GM23248 (cell line): ENCODE measurements around the gene TBX3. TPM values are rescaled to one million over a fixed set of nuclear protein-coding genes. Genes with fewer than 3 reads are reported as not detected.
"Not testable (repeated sequence)": the region's sequence is repeated elsewhere in the genome, so short reads cannot be mapped to it uniquely, and the experiment has no call there.

Experiments
- DNase-seq: peaks from one replicate; pipeline ENCODE4 v3.0.0-alpha.2; 2015
- H2AFZ ChIP-seq: fragments of 200-600 bp; sonication (generic); 2 replicates; pipeline ENCODE4 v1.6.1; 2016; ENCODE audit warnings: antibody characterized with exemption
- H3F3A ChIP-seq: fragments of 200-600 bp; sonication (generic); 2 replicates; pipeline ENCODE4 v1.6.1; 2016; ENCODE audit warnings: mild to moderate bottlenecking, antibody characterized with exemption, mixed run types; ENCODE audit not compliant: insufficient read depth
- H3K27ac ChIP-seq: fragments of 200-600 bp; sonication (generic); 2 replicates; pipeline ENCODE4 v1.5.1; 2016; ENCODE audit warnings: mild to moderate bottlenecking
- H3K27me3 ChIP-seq: fragments of 200-600 bp; sonication (generic); replicated peaks from 2 replicates; pipeline ENCODE4 v1.6.1; 2016; ENCODE audit warnings: mild to moderate bottlenecking; ENCODE audit not compliant: insufficient read depth
- H3K36me3 ChIP-seq: fragments of 200-600 bp; sonication (generic); 2 replicates; pipeline ENCODE4 v1.6.1; 2016; ENCODE audit warnings: low read depth, mild to moderate bottlenecking
- H3K4me1 ChIP-seq: fragments of 200-600 bp; sonication (generic); 2 replicates; pipeline ENCODE4 v1.6.1; 2016; ENCODE audit warnings: mild to moderate bottlenecking; ENCODE audit not compliant: insufficient read depth
- H3K4me2 ChIP-seq: fragments of 200-600 bp; sonication (generic); one replicate; pipeline ENCODE4 v1.6.1; 2016; ENCODE audit warnings: mild to moderate bottlenecking; ENCODE audit not compliant: unreplicated experiment
- H3K4me3 ChIP-seq: fragments of 200-600 bp; sonication (generic); 2 replicates; pipeline ENCODE4 v1.5.1; 2016; ENCODE audit warnings: mild to moderate bottlenecking
- H3K79me2 ChIP-seq: fragments of 200-600 bp; sonication (generic); 2 replicates; pipeline ENCODE4 v1.6.1; 2016; ENCODE audit warnings: mild to moderate bottlenecking; ENCODE audit not compliant: insufficient read depth
- H3K9ac ChIP-seq: fragments of 200-600 bp; sonication (generic); 2 replicates; pipeline ENCODE4 v1.6.1; 2016; ENCODE audit warnings: mild to moderate bottlenecking
- H3K9me2 ChIP-seq: fragments of 200-600 bp; sonication (generic); 2 replicates; pipeline ENCODE4 v1.6.1; 2016; ENCODE audit warnings: mixed run types, mild to moderate bottlenecking, moderate library complexity; ENCODE audit not compliant: insufficient read depth
- H3K9me3 ChIP-seq: fragments of 200-600 bp; sonication (generic); one replicate; pipeline ENCODE4 v1.6.1; 2017; ENCODE audit warnings: low read depth
- H4K20me1 ChIP-seq: fragments of 200-600 bp; sonication (generic); 2 replicates; pipeline ENCODE4 v1.6.0; 2016; ENCODE audit not compliant: insufficient read depth
- EZH2 ChIP-seq: fragments of 200-600 bp; sonication (generic); IDR thresholded peaks from 2 replicates; pipeline ENCODE4 v1.6.1; 2018; ENCODE audit warnings: antibody characterized with exemption, mild to moderate bottlenecking; ENCODE audit not compliant: insufficient read depth, poor library complexity, severe bottlenecking
- EZH2phosphoT487 ChIP-seq: fragments of 200-600 bp; sonication (generic); IDR thresholded peaks from 2 replicates; pipeline ENCODE4 v1.6.1; 2018; ENCODE audit warnings: antibody characterized with exemption, moderate library complexity, mild to moderate bottlenecking, low read depth; ENCODE audit not compliant: insufficient read depth
- WGBS, 2 experiments: methylation state at CpG; one replicate each; pipeline ENCODE4 v1.1.6; 2015 to 2017; ENCODE audit warnings: low lambda C conversion rate in 2 of 2, low coverage in 1 of 2; ENCODE audit errors: missing lambda C conversion rate in 2 of 2; 5-methylcytosine and 5-hydroxymethylcytosine counted together
- in situ Hi-C: fragments of 300-500 bp; cut with MboI; formaldehyde crosslinking; loops from 2 replicates; pipeline ENCODE4 v1.15.0; 2020
- polyA plus RNA-seq: library from polyadenylated mRNA; unstranded; fragments of >200 nt; fragmentation: Nextera tagmentation; extraction: Ambion mirVana; gene quantifications from 2 replicates; pipeline ENCODE4 v1.2.1, GENCODE V29; 2016
- total RNA-seq: library from RNA; depleted of rRNA; stranded (reverse); fragments of >200 nt; shearing (Covaris generic); gene quantifications from 2 replicates; pipeline ENCODE4 v1.2.3, GENCODE V29; 2014; rRNA removed

The TBX3 gene
- 25.1 and 34.0 TPM in 2 replicates for total RNA-seq
- polyA plus RNA-seq, result 29.2 TPM in 2 replicates

GRCh38 chr12:114684098-114684869, at the start of gene TBX3:
TBX3 (minus strand) TSS chr12:114684175; CDS start chr12:114683200, 975 bp downstream.
- peaks cover 32% of the 10 kb centered on the region for H3F3A ChIP-seq
- peak within 1 kb of the TSS; percentile 98 for H3K4me3 ChIP-seq
- H3K9me2 ChIP-seq, result no peaks in the 10 kb centered on the region
- peak within 1 kb of the TSS; percentile 99 for H3K4me2 ChIP-seq
- in situ Hi-C loops, result loop anchor here (25.0 kb wide), 1 partner anchor 678 kb away; no protein-coding TSS in a partner anchor
- peak within 1 kb of the TSS; percentile 98 for H3K9ac ChIP-seq
- no peak for TF ChIP-seq EZH2
- no peak for TF ChIP-seq EZH2phosphoT487
- peak within 1 kb of the TSS; percentile 97 for H3K27ac ChIP-seq
- H3K27me3 ChIP-seq, result no peaks in the 10 kb centered on the region
- H3K4me1 ChIP-seq, result peaks cover 6% of the 10 kb centered on the region
- peak; percentile 100 for DNase-seq
- H3K79me2 ChIP-seq, result peaks cover 46% of the 10 kb centered on the region
- H2AFZ ChIP-seq, result peak within 1 kb of the TSS; percentile 71
- no peaks in the 10 kb centered on the region for H3K9me3 ChIP-seq
- H3K36me3 ChIP-seq, result peaks cover 5% of the 10 kb centered on the region
- no peaks in the 10 kb centered on the region for H4K20me1 ChIP-seq
- 0 to 1% methylated on average over 46 to 73 of the region's 76 CpGs for WGBS, 2 experiments

- Histone ChIP-seq H3K27ac (no peak overlapping the region), H3K4me3 (no peak overlapping the region), H2AFZ (no peak overlapping the region), H3F3A (peaks cover 10% of the 10 kb centered on the region; the same call in 1 of the 2 replicates), H3K79me2 (no peaks in the 10 kb centered on the region), H3K9me2 (no peaks in the 10 kb centered on the region), H3K9ac (no peak overlapping the region), H4K20me1 (no peaks in the 10 kb centered on the region), H3K27me3 (no peaks in the 10 kb centered on the region), H3K9me3 (no peaks in the 10 kb centered on the region), H3K36me3 (no peaks in the 10 kb centered on the region), H3K4me2 (no peak overlapping the region), H3K4me1 (peaks cover 5% of the 10 kb centered on the region; the same call in 1 of the 2 replicates)
- DNase-seq, result no peak
- in situ Hi-C loops, result no loop called here
- TF ChIP-seq EZH2, result no peak
- no peak for TF ChIP-seq EZH2phosphoT487
- WGBS, 2 experiments, result 54 to 55% methylated on average over 4 of the region's 4 CpGs
Observed at GRCh38 chr12:114732426-114733030, 48.6 kb upstream of the TBX3 start.

GRCh38 chr12:114729731-114730130, 45.8 kb upstream of the TBX3 start:
- Histone ChIP-seq H4K20me1 (no peaks in the 10 kb centered on the region), H2AFZ (peak overlapping the region; percentile 38; the same call in 1 of the 2 replicates), H3K4me1 (peaks cover 5% of the 10 kb centered on the region; the same call in 1 of the 2 replicates), H3K9me2 (no peaks in the 10 kb centered on the region), H3K27ac (no peak overlapping the region), H3K27me3 (no peaks in the 10 kb centered on the region), H3K79me2 (no peaks in the 10 kb centered on the region), H3K9me3 (no peaks in the 10 kb centered on the region), H3K4me2 (no peak overlapping the region), H3K36me3 (no peaks in the 10 kb centered on the region), H3K9ac (no peak overlapping the region), H3F3A (peaks cover 10% of the 10 kb centered on the region; the same call in 1 of the 2 replicates), H3K4me3 (no peak overlapping the region)
- 59 to 63% methylated on average over 3 of the region's 3 CpGs for WGBS, 2 experiments
- in situ Hi-C loops, result no loop called here
- DNase-seq, result peak; percentile 83
- TF ChIP-seq EZH2phosphoT487, result no peak
- no peak for TF ChIP-seq EZH2

GRCh38 chr12:114726092-114726710, 42.2 kb upstream of the TBX3 start:
- Histone ChIP-seq H3K4me3 (no peak overlapping the region), H3K79me2 (no peaks in the 10 kb centered on the region), H3K9me3 (no peaks in the 10 kb centered on the region), H3K9ac (no peak overlapping the region), H3K4me2 (no peak overlapping the region), H3K4me1 (peaks cover 5% of the 10 kb centered on the region; the same call in 1 of the 2 replicates), H4K20me1 (no peaks in the 10 kb centered on the region), H3K27ac (no peak overlapping the region), H3K27me3 (no peaks in the 10 kb centered on the region), H2AFZ (no peak overlapping the region), H3K9me2 (no peaks in the 10 kb centered on the region), H3F3A (peaks cover 10% of the 10 kb centered on the region; the same call in 1 of the 2 replicates), H3K36me3 (no peaks in the 10 kb centered on the region)
- TF ChIP-seq EZH2 (no peak), EZH2phosphoT487 (no peak)
- DNase-seq, result no peak
- WGBS, 2 experiments, result 66% methylated on average over 7 of the region's 7 CpGs
- in situ Hi-C loops, result no loop called here

- H3K4me3 ChIP-seq, H2AFZ ChIP-seq, H3K4me2 ChIP-seq, H3K27me3 ChIP-seq, in situ Hi-C loops, H3K27ac ChIP-seq, H3K9me3 ChIP-seq, H3K4me1 ChIP-seq, H3K9me2 ChIP-seq, H3K79me2 ChIP-seq, H3F3A ChIP-seq, H3K9ac ChIP-seq, H3K36me3 ChIP-seq, DNase-seq, H4K20me1 ChIP-seq: not testable (repeated sequence)
- WGBS, 2 experiments, result 75 to 81% methylated on average over 5 of the region's 5 CpGs
Observed at GRCh38 chr12:114722176-114722575, 38.2 kb upstream of the TBX3 start.
